ENCODE results near the gene DLGAP1.
"Not testable (repeated sequence)": the region's sequence is repeated elsewhere in the genome, so short reads cannot be mapped to it uniquely, and the experiment has no call there.

The DLGAP1 gene

GRCh38 chr18:3706279-3707097 is 748.6 kb downstream of the DLGAP1 start:
- DNase-seq, result no peak

DNA sequence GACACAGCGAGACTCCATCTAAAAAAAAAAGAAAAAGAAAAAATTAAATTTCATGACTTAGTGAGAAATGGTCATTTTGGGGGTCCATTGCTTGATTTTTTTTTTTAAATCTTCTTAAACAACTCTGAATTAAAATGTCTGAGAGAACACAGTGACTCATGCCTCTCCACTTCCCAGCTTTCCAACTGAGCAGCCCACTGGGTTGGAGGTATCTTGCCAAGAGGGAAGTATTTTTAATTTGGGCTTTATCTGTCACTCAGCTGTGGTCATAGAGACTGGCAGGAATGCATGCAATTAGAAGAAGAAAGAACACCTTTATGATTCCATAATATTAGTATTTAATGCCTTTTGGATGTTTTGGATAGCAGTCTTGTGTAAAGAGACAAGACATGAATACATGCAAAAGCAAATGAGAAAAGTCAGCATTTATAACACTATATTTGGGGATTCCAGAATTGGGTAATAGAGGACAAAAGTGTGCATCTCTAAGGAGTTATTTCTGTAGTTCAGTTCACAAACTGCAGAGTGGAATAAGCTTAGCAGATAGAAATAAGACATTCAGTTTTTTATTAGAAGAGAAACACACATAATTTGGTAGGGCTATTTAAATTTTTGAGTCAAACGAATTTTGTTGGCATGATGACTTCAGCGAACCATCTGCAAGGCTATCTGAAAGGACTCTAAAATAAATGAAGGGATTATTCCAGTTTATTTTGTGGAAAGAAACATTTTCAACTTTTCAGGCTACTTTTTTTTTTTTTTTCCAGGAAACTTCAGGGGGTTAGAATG is 750.4 kb downstream of the DLGAP1 start:
- no peak for DNase-seq

DNA sequence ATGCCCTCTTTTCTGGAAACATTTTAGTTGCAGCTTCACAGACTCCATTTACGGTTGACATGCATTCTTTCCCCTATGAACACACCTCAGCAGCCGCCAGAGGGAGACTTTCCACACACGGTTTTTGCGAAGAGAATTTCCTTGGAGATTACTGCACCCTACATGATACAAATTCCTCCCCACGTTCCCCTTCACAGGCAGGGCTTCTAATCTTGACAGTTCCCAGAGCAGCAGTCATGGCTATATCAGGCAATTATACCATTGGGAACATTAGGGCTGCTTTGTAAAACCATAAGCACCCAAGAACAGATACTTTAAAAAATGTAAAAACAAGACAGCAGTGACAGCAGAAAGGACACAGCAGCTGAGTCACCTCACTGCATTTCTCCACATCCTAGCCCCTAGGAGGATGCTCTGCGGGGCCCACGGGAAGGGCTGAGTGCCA is 751.4 kb downstream of the DLGAP1 start:
- DNase-seq, result no peak

GRCh38 chr18:3699707-3700567 is 755.2 kb downstream of the DLGAP1 start:
- not testable (repeated sequence) for DNase-seq

DNA sequence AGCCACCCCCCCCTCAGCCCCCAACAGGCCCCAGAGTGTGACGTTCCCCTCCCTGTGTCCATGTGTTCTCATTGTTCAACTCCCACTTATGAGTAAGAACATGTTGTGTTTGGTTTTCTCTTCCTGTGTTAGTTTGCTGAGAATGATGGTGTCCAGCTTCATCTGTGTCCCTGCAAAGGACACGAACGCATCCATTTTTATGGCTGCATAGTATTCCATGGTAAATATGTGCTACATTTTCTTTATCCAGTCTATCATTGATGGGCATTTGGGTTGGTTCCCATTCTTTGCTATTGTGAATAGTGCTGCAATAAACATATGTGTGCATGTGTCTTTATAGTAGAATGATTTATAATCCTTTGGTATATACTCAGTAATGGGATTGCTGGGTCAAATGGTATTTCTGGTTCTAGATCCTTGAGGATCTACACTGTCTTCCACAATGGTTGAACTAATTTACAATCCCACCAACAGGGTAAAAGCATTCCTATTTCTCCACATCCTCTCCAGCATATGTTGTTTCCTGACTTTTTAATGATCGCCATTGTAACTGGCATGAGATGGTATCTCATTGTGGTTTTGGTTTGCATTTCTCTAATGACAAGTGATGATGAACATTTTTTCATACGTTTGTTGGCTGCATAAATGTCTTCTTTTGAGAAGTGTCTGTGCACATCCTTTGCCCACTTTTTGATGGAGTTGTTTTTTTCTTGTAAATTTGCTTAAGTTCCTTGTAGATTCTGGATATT is 760.9 kb downstream of the DLGAP1 start:
- DNase-seq, result not testable (repeated sequence)

DNA sequence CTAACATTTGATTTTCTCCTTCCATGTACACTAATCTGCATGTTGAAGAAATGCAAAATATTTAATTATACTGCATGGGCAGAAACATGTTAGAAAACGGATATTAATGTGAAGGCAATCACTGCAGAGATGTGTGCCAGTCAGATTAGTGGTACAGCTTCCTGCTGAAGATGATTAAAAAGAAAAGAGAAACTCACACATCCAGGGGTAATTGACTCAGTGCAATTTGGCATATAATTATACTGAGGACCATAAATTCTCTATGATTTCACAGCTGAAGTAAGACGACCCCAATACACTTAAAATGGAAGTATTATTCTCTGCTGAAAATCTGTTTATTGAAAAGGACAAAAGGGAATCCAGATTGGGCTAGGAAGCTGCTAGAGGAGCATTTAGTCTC is 761.7 kb downstream of the DLGAP1 start:
- DNase-seq, result no peak

- no peak for DNase-seq
Observed at GRCh38 chr18:3692691-3693090, 762.4 kb downstream of the DLGAP1 start.

DNA sequence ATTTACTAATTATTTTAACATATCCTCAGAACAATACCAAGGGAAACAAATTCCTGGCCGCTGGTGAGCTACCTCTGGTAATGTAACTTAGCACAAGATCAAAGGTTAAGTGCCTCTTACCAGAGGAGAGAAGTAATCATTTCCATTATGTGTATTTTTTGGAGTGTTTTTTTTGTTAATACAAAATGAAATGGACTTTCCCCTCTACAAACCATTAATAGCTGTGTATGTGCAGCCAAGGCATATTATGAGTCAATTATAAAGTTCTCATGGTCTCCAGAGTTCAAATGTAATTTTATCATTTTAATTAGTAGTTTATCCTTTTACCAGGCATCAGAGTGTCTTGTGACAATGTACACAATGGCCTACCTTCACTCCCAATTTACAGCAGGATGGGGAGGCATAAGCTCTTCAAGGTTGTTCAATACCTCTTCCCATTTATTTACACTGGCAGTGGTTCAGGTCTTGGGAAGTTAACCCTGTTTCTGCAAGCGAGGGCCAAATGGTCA is 762.9 kb downstream of the DLGAP1 start:
- no peak for DNase-seq

DNA sequence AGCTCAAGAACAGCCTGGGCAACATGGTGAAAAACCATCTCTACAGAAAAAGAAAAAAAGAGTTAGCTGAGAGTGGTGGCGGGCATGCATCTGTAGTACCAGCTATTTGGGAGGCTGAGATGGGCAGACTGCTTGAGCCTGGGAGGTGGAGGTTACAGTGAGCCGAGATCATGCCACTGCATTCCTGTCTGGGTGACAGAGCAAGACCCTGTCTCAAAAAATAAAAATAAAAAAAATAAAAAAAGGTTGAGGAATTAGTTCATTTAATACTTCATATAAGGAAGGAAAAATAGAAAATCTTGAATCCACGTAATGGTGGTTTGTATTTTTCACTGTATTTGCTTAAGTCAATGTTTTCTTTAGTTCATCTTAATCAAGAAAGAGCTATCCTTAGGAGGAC is 763.4 kb downstream of the DLGAP1 start:
- DNase-seq, result no peak

DNA sequence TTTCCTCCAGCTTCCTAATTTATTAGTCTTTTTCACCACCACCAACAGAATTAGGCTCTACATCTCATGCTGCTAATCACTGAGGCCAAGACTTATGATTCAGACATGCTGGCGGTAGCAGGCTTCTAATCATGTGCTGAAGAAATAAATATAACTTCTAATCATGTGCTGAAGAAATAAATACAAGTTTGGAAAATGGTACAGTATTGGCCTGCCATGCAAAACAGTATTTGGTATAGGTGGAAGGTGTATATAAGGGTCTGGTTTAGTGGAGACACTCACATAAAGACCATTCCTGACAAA is 764.4 kb downstream of the DLGAP1 start:
- DNase-seq, result no peak

DNA sequence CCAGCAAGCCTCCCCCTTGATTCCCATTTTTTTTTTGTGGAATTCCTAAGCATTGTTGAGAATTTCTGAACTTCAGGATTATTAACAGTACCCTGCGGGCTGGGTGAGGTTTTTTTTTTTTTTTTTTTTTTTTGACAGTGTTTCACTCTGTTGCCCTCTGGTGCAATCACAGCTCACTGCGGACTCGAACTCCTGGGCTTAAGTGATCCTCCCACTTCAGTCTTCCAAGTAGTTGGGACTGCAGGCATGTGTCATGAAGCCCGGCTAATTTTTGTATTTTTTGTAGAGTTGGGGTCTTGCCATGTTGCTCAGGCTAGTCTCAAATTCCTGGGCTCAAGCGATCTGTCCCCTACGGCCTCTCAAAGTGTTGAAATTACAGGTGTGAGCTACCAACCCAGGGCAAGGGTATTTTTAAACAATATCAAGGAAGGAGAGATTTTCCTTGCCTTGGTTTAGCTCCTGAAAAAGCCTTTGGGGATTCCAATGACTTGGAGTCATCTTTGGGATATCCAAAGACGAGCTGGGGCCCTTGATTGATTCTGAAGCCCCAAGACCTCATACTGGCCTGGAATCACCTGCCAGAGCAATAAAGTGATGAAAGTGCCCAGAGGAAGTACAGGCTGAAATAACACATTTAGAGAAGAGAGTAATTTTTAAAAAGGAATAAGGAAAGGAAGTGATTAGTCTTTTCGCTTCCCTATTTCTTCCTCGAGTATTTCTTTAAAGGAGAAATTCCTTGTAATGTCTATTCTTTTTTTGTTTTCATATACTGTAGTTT is 764.9 kb downstream of the DLGAP1 start:
- no peak for DNase-seq

DNA sequence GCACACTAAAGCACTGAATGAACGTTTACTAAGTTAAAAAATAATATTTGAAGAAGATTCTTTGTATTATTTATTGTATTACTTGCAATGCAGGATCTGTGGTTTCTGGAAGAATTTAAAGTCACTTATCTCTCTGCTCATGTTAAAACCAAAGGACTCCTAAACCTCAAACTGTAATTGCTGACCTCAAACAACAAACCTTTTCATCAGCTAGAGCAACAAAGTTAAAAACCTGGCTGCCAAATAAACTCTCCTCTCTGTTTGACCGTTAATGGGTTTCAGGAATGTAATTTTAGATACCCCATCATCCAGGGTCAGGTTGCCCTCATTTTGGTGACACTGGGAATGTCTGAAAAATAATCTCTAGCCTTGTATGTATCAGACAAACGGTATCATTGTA is 766.0 kb downstream of the DLGAP1 start:
- DNase-seq, result no peak

DNA sequence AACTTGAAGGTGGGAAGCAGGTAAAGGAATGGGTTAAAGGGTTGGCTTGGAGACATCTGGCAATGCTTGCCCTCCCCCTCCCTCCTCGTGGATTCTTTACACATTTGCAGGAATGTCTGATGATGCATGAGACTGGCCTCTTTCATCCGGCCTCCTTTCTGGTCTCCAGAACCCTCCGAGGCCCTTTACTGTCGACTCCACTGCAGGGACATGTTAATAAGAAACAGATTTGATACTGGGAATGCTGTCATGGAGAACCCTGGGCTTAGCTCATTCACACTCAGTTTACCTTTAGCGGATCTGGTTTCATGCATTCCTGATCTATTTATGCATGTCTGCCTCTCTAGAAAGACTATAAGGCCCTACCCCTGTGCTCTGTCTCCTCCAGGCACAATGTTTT is 766.4 kb downstream of the DLGAP1 start:
- DNase-seq, result peak; percentile 7

GRCh38 chr18:3683483-3683882 is 771.6 kb downstream of the DLGAP1 start:
- no peak for DNase-seq

GRCh38 chr18:3682061-3682460 is 773.0 kb downstream of the DLGAP1 start:
- no peak for DNase-seq

- no peak for DNase-seq
Observed at GRCh38 chr18:3679241-3679640, 775.9 kb downstream of the DLGAP1 start.

- DNase-seq, result no peak
Observed at GRCh38 chr18:3675994-3676393, 779.1 kb downstream of the DLGAP1 start.

DNA sequence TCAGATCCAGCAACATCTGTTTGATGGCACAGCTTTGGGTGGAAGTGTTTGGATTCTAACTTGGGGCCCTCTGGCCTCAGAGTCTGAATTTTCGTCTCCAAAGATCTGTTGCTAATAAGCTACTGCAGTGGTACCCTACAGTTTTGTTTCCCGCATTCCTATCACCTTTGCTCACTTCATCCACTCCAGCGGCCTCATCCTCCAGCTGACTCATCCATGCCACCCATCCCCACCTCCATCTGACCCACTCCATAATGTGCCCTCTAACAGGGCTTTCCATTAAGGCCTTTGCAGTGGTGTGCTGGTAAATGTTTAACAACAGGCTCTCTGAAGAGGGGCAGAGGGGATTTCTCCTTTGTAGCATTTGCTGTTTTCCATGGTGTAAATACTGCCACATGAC is 779.7 kb downstream of the DLGAP1 start:
- DNase-seq, result no peak

DNA sequence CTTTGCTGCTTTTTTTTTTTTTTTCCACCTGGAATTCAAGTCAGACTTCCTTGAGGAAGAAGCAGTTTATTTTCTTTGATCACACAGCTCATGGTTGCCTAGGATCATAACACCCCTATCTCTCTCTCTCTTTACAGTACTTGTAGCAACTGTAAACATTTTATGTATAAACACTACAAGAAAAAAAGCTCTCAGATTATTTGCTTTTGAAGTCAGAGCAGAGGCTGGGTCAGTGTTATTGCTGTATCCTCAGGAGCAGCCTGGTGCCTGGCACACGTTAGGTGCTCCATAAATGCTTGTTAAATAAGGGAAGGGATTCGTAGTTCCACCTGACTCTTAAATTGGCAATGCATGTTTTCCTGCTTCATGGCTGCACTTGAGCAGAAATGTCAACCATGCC is 783.9 kb downstream of the DLGAP1 start:
- DNase-seq, result no peak

DNA sequence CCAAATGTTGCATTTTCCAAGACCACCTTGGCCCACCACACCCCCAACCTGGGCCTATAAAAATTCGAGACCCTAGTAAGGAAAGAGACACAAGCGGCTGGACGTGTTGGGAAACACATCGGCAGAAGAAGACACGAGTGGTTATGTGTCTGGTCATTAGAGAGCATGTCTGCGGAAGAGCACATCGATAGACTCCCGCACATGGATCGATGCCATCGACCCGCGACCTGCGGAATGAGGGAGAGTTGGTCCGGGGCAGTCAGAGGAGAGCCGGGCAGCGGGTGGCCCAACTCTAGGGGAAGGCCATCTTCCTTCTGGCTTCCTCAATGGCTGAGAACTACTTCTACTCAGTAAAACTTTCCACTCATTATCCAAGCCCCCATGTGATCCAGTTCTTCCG is 785.7 kb downstream of the DLGAP1 start:
- DNase-seq, result no peak

DNA sequence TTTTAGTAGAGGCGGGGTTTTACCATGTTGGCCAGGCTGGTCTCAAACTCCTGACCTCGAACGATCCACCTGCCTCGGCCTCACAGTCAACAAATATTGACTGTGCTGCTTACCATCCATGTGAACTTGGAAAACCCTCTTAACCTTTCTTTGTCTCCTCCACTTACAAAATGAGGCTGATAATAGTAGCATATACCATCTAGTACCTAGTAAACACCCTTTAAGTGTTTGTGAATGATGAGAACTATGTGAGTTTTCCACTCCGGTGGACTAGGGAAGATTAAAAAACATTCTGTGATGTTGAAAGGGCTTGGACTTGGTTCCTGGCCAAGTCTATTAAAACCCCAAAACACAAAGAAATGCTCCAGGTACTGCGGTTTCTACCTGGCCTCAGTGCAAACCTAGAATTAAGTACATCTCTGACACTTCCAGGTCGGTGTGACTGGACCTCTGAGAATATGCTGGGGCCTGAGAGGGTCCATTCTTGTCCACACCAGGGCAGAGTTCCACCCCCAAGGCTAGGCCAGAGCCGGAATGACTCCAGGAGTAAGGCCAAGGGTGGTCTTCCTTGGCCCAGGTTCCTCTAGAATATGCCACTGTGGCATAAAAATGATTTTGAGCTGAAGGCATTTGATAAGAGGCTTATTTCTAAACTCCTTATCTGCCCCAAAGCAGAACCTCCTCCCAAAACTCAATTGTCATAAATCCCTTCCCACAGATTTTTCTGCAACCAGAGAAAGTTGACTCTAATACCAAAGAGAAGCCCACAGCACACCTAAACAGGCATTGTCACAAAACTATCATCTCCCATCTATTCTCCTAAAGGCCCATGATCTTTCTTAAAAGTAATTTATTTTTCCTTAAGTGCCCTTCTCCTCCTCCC is 787.6 kb downstream of the DLGAP1 start:
- DNase-seq, result no peak
